HepG2 (cell line): Measurements from ENCODE around the gene PEX13. TPM values are rescaled to one million over a fixed set of nuclear protein-coding genes. Genes with fewer than 3 reads are reported as not detected.

Experiments used
- ARNT2 ChIP-seq: sonication (generic); formaldehyde crosslinking; IDR thresholded peaks from 2 replicates; pipeline ENCODE4 v1.8.0; 2022; ENCODE audit warnings: mild to moderate bottlenecking, low read depth, missing genetic modification reagents, moderate library complexity
- EED ChIP-seq: sonication (generic); formaldehyde crosslinking; IDR thresholded peaks from 2 replicates; pipeline ENCODE4 v1.5.0; 2020; ENCODE audit warnings: mild to moderate bottlenecking, missing genetic modification reagents
- KAT2B ChIP-seq: fragments of 150-350 bp; IDR thresholded peaks from 2 replicates; pipeline ENCODE4 v1.6.1; 2014; ENCODE audit warnings: low read depth, low read length, borderline replicate concordance
- KLF11 ChIP-seq: IDR thresholded peaks from 2 replicates; pipeline ENCODE4 v1.6.1; 2016; ENCODE audit warnings: missing compliant biosample characterization
- MED8 ChIP-seq: sonication (generic); formaldehyde crosslinking; IDR thresholded peaks from 2 replicates; pipeline ENCODE4 v1.8.1; 2023; ENCODE audit warnings: mild to moderate bottlenecking, missing genetic modification reagents; ENCODE audit not compliant: insufficient replicate concordance
- RBFOX2 ChIP-seq: fragments of 200-400 bp; formaldehyde crosslinking; IDR thresholded peaks from 2 replicates; pipeline ENCODE4 v1.6.1; 2017; ENCODE audit warnings: low read depth, mild to moderate bottlenecking, low read length
- RFX1 ChIP-seq: fragments of 450-650 bp; IDR thresholded peaks from 2 replicates; pipeline ENCODE4 v1.6.1; 2017
- RXRA ChIP-seq: sonication (generic); formaldehyde crosslinking; IDR thresholded peaks from 2 replicates; pipeline ENCODE4 v1.5.1; 2020; ENCODE audit warnings: missing genetic modification reagents
- ZFP62 ChIP-seq: sonication (generic); formaldehyde crosslinking; IDR thresholded peaks from 2 replicates; pipeline ENCODE4 v1.4.0; 2020; ENCODE audit warnings: missing genetic modification reagents
- ZNF230 ChIP-seq: sonication (generic); formaldehyde crosslinking; IDR thresholded peaks from 2 replicates; pipeline ENCODE4 v1.4.0; 2020; ENCODE audit warnings: mild to moderate bottlenecking, missing genetic modification reagents
- ZNF570 ChIP-seq: sonication (generic); formaldehyde crosslinking; IDR thresholded peaks from 2 replicates; pipeline ENCODE4 v1.4.0; 2020; ENCODE audit warnings: mild to moderate bottlenecking, missing genetic modification reagents, borderline replicate concordance
- ZNF572 ChIP-seq: sonication (generic); formaldehyde crosslinking; IDR thresholded peaks from 2 replicates; pipeline ENCODE4 v1.5.1; 2020; ENCODE audit warnings: mild to moderate bottlenecking, missing genetic modification reagents
- ZNF598 ChIP-seq: sonication (generic); formaldehyde crosslinking; IDR thresholded peaks from 2 replicates; pipeline ENCODE4 v1.5.1; 2020; ENCODE audit warnings: mild to moderate bottlenecking, missing genetic modification reagents, borderline replicate concordance
- ZNF615 ChIP-seq: sonication (generic); formaldehyde crosslinking; IDR thresholded peaks from 2 replicates; pipeline ENCODE4 v1.5.0; 2020; ENCODE audit warnings: mild to moderate bottlenecking, missing genetic modification reagents, borderline replicate concordance
- ZNF749 ChIP-seq: sonication (generic); formaldehyde crosslinking; IDR thresholded peaks from 2 replicates; pipeline ENCODE4 v1.8.0; 2022; ENCODE audit warnings: mild to moderate bottlenecking, missing genetic modification reagents, moderate library complexity, borderline replicate concordance
- ZNF75D ChIP-seq: sonication (generic); formaldehyde crosslinking; IDR thresholded peaks from 2 replicates; pipeline ENCODE4 v1.8.1; 2023; ENCODE audit warnings: missing genetic modification reagents, mild to moderate bottlenecking, borderline replicate concordance
- ZSCAN25 ChIP-seq: sonication (generic); formaldehyde crosslinking; IDR thresholded peaks from 2 replicates; pipeline ENCODE4 v1.8.0; 2022; ENCODE audit warnings: mild to moderate bottlenecking, missing genetic modification reagents
- polyA plus RNA-seq, 8 experiments: library from polyadenylated mRNA; depleted of rRNA in 3 of 8; stranded (reverse) in 7 of 8; unstranded in 1 of 8; fragments of >200 nt; fragmentation: Illumina TruSeq in 4 of 8; extraction: Trizol in 4 of 8; gene quantifications; 2 replicates each; pipeline versions ENCODE4 v1.2.1 to v1.2.3, GENCODE V29; 2011 to 2016; ENCODE audit warnings: low read depth in 4 of 8, missing spikeins in 1 of 8, mixed read lengths in 1 of 8; ENCODE audit not compliant: insufficient read depth in 1 of 8
- total RNA-seq, 5 experiments: library from RNA; depleted of rRNA; stranded (reverse); fragments of >200 nt; fragmentation: Illumina TruSeq; extraction: Trizol; gene quantifications; 2 replicates each; pipeline ENCODE4 v1.2.3, GENCODE V29; 2016; ENCODE audit warnings: low read depth in 1 of 5
- TF ChIP-seq, protein P1 (sequence below), 2 experiments: sonication (generic) in 1 of 2; formaldehyde crosslinking in 1 of 2; IDR thresholded peaks; 2 replicates each; pipeline versions ENCODE4 v1.5.1 to v1.6.1; 2011 to 2020; ENCODE audit warnings: borderline replicate concordance in 1 of 2, low read depth in 1 of 2, low read length in 1 of 2, mild to moderate bottlenecking in 1 of 2, missing genetic modification reagents in 1 of 2, moderate library complexity in 1 of 2
- TF ChIP-seq, protein P2 (sequence below): sonication (generic); formaldehyde crosslinking; IDR thresholded peaks from 2 replicates; pipeline ENCODE4 v1.5.0; 2020; ENCODE audit warnings: missing genetic modification reagents
- TF ChIP-seq, protein P3 (sequence below): sonication (generic); formaldehyde crosslinking; IDR thresholded peaks from 2 replicates; pipeline ENCODE4 v1.5.0; 2020; ENCODE audit warnings: mild to moderate bottlenecking, low read depth, missing genetic modification reagents, borderline replicate concordance
- TF ChIP-seq, protein P4 (sequence below): sonication (generic); formaldehyde crosslinking; IDR thresholded peaks from 2 replicates; pipeline ENCODE4 v1.5.0; 2020; ENCODE audit warnings: missing genetic modification reagents
- TF ChIP-seq, protein P5 (sequence below): sonication (generic); formaldehyde crosslinking; IDR thresholded peaks from 2 replicates; pipeline ENCODE4 v1.4.0; 2020; ENCODE audit warnings: mild to moderate bottlenecking, missing genetic modification reagents

The PEX13 gene
- total and polyA plus RNA-seq, 2 of the 13 experiments (the other 11 are each of a cell fraction or from before 2014, with no cell fraction given) = 47.9 to 75.9 TPM

DNA sequence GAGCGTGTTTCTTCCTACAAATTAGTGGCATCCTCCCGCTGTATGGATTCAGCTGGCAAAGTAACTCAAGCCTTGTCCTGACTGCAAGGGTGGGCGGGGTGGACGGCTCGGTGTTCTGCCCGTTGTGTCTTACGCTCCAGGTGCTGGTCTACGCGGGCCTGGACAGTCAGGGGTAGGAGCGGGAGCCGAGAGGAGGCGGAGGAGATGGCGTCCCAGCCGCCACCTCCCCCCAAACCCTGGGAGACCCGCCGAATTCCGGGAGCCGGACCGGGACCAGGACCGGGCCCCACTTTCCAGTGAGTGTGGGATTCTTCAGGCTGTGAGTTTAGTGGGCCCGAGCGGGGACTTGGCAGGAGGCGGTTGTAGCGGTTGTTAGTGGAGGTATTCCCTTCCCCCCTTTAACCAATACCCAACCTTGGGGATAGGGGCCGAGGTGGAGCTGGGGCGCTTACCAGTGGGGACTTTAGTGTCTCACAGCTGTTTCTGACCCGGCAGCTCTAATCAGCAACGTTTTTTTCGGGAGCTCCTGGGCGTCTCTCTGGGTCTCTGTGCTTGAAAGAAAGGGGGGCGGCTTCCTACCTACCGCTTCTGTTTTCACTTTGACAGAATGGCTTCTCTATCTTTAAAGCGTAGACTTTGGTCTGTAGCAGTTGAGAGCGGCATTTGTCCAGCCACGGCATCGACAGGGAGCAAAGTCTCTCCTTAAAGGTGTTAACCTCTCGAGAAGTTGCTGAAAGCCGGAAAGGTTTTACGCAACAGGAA lies at the start of gene PEX13, which contains the start of gene PUS10 (continued):
- TF ChIP-seq, protein P1, sequence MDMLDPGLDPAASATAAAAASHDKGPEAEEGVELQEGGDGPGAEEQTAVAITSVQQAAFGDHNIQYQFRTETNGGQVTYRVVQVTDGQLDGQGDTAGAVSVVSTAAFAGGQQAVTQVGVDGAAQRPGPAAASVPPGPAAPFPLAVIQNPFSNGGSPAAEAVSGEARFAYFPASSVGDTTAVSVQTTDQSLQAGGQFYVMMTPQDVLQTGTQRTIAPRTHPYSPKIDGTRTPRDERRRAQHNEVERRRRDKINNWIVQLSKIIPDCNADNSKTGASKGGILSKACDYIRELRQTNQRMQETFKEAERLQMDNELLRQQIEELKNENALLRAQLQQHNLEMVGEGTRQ (IDR thresholded peaks at IDR 0.05; ENCODE audit: low read depth, low read length) = no peak
- TF ChIP-seq, protein P1 (CRISPR knock-in tag; IDR thresholded peaks at IDR 0.05; ENCODE audit: borderline replicate concordance) = peak; percentile 58; the same call in 1 of the 2 replicates
- TF ChIP-seq ZNF230 (CRISPR knock-in tag) = peak; percentile 74
- no peak for TF ChIP-seq RFX1
- TF ChIP-seq MED8 (CRISPR knock-in tag) = peak; percentile 85
- TF ChIP-seq, protein P2, sequence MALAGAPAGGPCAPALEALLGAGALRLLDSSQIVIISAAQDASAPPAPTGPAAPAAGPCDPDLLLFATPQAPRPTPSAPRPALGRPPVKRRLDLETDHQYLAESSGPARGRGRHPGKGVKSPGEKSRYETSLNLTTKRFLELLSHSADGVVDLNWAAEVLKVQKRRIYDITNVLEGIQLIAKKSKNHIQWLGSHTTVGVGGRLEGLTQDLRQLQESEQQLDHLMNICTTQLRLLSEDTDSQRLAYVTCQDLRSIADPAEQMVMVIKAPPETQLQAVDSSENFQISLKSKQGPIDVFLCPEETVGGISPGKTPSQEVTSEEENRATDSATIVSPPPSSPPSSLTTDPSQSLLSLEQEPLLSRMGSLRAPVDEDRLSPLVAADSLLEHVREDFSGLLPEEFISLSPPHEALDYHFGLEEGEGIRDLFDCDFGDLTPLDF (CRISPR knock-in tag) = peak; percentile 44; the same call in 1 of the 2 replicates
- 0 out of 2 replicates have a peak, but pooled peaks have one; percentile 49 for TF ChIP-seq ZSCAN25 (CRISPR knock-in tag)
- TF ChIP-seq ZNF570 (CRISPR knock-in tag) = peak; percentile 90
- TF ChIP-seq KLF11 = 0 out of 2 replicates have a peak, but pooled peaks have one; percentile 6
- peak; percentile 65 for TF ChIP-seq ARNT2 (CRISPR knock-in tag)
- TF ChIP-seq RXRA (CRISPR knock-in tag) = peak; percentile 69
- TF ChIP-seq ZNF615 = peak; percentile 19; the same call in 1 of the 2 replicates
- no peak for TF ChIP-seq ZNF749
- no peak for TF ChIP-seq KAT2B
- TF ChIP-seq ZNF572 (CRISPR knock-in tag) = no peak
- TF ChIP-seq, protein P3, sequence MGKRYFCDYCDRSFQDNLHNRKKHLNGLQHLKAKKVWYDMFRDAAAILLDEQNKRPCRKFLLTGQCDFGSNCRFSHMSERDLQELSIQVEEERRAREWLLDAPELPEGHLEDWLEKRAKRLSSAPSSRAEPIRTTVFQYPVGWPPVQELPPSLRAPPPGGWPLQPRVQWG (CRISPR knock-in tag) = no peak
- TF ChIP-seq ZNF75D (CRISPR knock-in tag) = peak; percentile 78; the same call in 1 of the 2 replicates
- TF ChIP-seq, protein P4, sequence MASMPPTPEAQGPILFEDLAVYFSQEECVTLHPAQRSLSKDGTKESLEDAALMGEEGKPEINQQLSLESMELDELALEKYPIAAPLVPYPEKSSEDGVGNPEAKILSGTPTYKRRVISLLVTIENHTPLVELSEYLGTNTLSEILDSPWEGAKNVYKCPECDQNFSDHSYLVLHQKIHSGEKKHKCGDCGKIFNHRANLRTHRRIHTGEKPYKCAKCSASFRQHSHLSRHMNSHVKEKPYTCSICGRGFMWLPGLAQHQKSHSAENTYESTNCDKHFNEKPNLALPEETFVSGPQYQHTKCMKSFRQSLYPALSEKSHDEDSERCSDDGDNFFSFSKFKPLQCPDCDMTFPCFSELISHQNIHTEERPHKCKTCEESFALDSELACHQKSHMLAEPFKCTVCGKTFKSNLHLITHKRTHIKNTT (CRISPR knock-in tag) = no peak
- TF ChIP-seq RBFOX2 = peak; percentile 97
- TF ChIP-seq, protein P5, sequence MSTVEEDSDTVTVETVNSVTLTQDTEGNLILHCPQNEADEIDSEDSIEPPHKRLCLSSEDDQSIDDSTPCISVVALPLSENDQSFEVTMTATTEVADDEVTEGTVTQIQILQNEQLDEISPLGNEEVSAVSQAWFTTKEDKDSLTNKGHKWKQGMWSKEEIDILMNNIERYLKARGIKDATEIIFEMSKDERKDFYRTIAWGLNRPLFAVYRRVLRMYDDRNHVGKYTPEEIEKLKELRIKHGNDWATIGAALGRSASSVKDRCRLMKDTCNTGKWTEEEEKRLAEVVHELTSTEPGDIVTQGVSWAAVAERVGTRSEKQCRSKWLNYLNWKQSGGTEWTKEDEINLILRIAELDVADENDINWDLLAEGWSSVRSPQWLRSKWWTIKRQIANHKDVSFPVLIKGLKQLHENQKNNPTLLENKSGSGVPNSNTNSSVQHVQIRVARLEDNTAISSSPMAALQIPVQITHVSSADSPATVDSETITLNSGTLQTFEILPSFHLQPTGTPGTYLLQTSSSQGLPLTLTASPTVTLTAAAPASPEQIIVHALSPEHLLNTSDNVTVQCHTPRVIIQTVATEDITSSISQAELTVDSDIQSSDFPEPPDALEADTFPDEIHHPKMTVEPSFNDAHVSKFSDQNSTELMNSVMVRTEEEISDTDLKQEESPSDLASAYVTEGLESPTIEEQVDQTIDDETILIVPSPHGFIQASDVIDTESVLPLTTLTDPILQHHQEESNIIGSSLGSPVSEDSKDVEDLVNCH (CRISPR knock-in tag) = no peak
- TF ChIP-seq EED (CRISPR knock-in tag) = peak; percentile 77
- TF ChIP-seq ZFP62 (CRISPR knock-in tag) = no peak
- TF ChIP-seq ZNF598 = no peak
